WERI-Rb-1 (cell line): ENCODE data around the gene KCNK13.

Experiments
- DNase-seq: peaks from one replicate; pipeline ENCODE4 v3.0.0-alpha.2; 2020
- H3K27ac ChIP-seq: fragments of 250-450 bp; sonication (Bioruptor Pico); 2 replicates; pipeline ENCODE4 v1.5.1; 2020; ENCODE audit warnings: mild to moderate bottlenecking, moderate library complexity
- H3K27me3 ChIP-seq: fragments of 250-450 bp; sonication (Bioruptor Pico); 2 replicates; pipeline ENCODE4 v1.5.1; 2021; ENCODE audit warnings: mild to moderate bottlenecking, low read depth, moderate library complexity; ENCODE audit not compliant: insufficient read depth, severe bottlenecking
- H3K36me3 ChIP-seq: fragments of 250-450 bp; sonication (Bioruptor Pico); 2 replicates; pipeline ENCODE4 v1.5.1; 2020; ENCODE audit warnings: mild to moderate bottlenecking, moderate library complexity
- H3K4me3 ChIP-seq: 2 replicates; pipeline ENCODE4 v1.5.1; 2011; ENCODE audit warnings: low read depth, mild to moderate bottlenecking, control low read depth, low read length
- H3K9me3 ChIP-seq: fragments of 250-450 bp; sonication (Bioruptor Pico); 2 replicates; pipeline ENCODE4 v1.5.1; 2021; ENCODE audit warnings: mild to moderate bottlenecking, moderate library complexity; ENCODE audit not compliant: severe bottlenecking
- CTCF ChIP-seq: IDR thresholded peaks from 2 replicates; pipeline ENCODE4 v1.5.1; 2011; ENCODE audit warnings: low read depth, mild to moderate bottlenecking, control low read depth, inconsistent platforms, low read length

KCNK13 gene

GRCh38 chr14:90161129-90161528, 99.3 kb downstream of the KCNK13 start:
- Histone ChIP-seq H3K9me3 (no peaks in the 10 kb centered on the region), H3K27ac (no peak overlapping the region), H3K27me3 (no peaks in the 10 kb centered on the region), H3K4me3 (no peak overlapping the region), H3K36me3 (no peaks in the 10 kb centered on the region)
- no peak for TF ChIP-seq CTCF
- no peak for DNase-seq

- Histone ChIP-seq H3K4me3 (no peak overlapping the region), H3K9me3 (no peaks in the 10 kb centered on the region), H3K27ac (no peak overlapping the region), H3K36me3 (no peaks in the 10 kb centered on the region), H3K27me3 (no peaks in the 10 kb centered on the region)
- no peak for DNase-seq
- no peak for TF ChIP-seq CTCF
Observed at GRCh38 chr14:90168425-90169105, 106.8 kb downstream of the KCNK13 start.

GRCh38 chr14:90175631-90176030, 113.8 kb downstream of the KCNK13 start:
- Histone ChIP-seq H3K9me3 (no peaks in the 10 kb centered on the region), H3K4me3 (no peak overlapping the region), H3K27me3 (no peaks in the 10 kb centered on the region), H3K27ac (no peak overlapping the region), H3K36me3 (no peaks in the 10 kb centered on the region)
- no peak for TF ChIP-seq CTCF
- no peak for DNase-seq

DNA sequence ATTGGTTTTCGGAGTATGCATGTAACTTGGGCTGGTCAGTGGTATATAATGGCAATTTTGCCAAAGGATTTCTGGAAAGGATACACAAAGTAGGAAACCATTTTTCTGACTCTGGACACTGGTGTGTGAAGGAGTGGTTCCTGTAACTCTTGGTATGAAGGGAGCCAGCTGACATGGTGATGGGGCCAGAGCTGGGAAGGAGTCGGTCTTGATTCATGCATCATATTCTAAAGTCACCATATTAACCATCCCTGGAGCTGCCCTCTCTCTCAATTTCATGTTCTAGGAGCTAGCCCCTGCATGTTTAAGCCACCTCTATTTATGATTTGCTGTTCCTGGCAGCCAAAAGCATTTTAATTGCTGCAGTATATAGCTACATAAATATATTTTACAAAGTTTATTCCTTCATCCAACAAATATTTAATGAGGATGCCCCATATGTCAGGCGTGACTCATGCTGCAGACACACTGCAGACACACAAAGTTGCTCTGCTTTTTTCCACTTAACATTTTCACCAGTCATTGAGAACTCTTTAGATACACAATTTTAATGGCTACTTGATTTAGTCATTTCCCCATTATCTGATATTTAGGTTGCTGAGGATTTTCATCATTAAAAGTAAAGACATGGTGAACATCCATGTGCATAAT, 115.9 kb downstream of the KCNK13 start:
- Histone ChIP-seq H3K4me3 (no peak overlapping the region), H3K27me3 (no peaks in the 10 kb centered on the region), H3K9me3 (no peaks in the 10 kb centered on the region), H3K27ac (no peak overlapping the region), H3K36me3 (no peaks in the 10 kb centered on the region)
- DNase-seq = no peak
- no peak for TF ChIP-seq CTCF

GRCh38 chr14:90179357-90179756, 117.6 kb downstream of the KCNK13 start:
- Histone ChIP-seq H3K27me3 (no peaks in the 10 kb centered on the region), H3K4me3 (no peak overlapping the region), H3K9me3 (no peaks in the 10 kb centered on the region), H3K27ac (no peak overlapping the region), H3K36me3 (no peaks in the 10 kb centered on the region)
- no peak for DNase-seq
- TF ChIP-seq CTCF = no peak
